DMS79 treated with DMSO at 0.1 percent for 48 hours (cell line): ENCODE results near the gene FIGN.

Source experiments
- DNase-seq: peaks from one replicate; lab custom pipeline; 2025; lab: John Stamatoyannopoulos, UW

FIGN gene

DNA sequence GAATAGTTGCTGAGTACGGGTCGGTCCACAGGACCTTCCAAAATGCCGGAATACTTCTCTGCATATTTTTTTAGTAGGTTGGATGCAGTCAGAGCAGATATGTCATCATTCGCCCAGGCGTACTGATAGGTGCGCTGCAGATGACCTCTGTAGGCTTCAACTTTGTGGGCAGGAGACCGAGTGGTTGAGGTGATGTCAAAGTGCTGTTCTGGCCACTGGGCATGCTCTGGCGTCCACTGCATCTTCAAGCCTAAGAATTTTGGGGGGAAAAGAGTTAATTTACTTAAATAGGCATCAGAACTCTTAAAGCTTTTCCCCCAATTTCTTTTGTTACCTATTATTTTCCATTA, 124.3 kb downstream of the FIGN start:
- DNase-seq, result no peak

DNA sequence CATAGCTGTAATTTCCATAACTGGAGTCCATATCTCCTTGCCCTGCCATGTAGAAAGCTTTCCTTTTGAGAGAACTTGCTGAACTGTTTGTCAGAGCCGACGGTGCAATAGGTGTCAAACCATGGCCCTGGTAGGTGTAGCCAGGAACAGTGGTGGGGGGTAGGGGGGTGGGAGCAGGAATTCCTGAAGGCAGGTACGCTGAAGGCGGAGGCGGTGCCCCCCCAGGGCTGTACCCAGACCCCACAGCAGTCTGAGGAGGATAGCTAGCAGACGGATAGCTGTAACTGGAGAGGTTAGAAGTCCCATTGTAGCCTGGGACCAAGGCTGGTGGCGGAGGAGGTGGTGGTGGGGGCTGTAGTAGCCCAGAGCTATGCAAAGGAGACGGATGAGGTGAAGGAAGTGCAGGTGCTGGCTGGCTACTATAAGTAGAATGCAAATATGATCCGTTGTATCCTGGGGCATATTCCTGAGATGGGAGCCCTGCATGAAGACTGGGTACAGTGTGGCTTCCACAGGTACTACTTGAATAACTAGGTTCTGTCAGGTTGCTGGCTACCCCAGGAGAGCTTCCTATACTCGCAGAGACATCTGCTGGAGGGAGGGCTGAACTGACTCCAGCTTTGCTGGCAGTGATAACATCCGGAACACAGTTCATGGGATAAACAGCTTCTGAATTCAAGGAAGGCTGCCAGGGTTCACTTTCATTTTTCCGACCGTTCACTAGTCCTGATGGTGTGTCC, 124.8 kb downstream of the FIGN start:
- no peak for DNase-seq

DNA sequence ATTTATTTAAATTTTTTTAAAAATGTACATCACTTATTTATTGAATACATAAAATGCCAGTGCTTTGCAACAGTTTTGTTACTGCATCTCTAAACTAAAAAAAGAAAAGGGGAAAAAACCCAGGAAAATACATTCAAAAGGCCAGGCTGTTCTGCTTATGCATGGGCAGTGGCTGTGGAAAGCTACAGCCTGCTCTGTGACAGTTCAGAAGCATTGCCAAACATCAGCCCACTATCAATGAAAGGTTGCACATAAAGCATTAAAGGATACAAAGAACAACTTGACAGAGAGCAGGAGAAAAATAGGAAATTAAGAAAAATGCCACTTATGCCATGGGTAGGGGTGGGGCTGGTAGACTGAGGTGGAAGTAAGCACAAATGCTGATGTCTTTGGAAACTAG, 128.2 kb downstream of the FIGN start:
- no peak for DNase-seq

DNA sequence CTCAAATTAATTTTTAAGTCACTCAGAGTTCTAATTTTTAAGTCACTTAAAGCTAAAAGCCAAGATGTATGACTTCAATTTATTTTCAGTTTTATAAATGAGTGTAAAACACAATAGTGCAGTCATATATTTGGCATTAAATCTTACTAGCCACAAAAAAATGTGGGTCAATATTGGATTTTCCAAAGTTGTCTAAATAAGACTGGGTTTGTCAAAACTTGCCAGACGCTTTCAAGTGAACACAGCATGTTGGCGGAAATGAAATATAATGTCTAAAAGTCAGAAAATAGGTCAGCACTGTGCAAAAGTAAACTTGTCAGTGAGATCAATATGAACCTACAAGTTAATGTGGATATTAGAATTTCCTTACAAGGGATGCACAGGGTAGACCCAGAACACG, 128.9 kb downstream of the FIGN start:
- DNase-seq, result no peak

DNA sequence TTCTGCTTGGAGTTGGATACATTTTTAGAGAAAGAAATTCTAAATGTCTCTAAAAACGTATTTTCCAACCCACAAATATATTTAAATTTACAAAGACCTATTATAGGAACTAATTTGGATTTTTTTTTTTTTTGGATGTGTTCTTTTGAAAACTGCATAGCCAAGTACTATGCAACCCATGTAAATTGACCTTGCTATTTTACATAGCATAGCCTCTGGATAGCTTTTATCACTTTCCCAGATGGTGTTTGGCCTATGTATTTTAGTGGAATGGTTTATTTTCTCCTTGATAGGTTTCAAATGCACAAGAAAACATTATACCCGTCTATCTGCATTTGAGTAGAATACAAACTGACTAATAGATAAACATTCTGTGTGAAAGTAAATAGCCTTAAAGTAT, 130.0 kb downstream of the FIGN start:
- no peak for DNase-seq

DNA sequence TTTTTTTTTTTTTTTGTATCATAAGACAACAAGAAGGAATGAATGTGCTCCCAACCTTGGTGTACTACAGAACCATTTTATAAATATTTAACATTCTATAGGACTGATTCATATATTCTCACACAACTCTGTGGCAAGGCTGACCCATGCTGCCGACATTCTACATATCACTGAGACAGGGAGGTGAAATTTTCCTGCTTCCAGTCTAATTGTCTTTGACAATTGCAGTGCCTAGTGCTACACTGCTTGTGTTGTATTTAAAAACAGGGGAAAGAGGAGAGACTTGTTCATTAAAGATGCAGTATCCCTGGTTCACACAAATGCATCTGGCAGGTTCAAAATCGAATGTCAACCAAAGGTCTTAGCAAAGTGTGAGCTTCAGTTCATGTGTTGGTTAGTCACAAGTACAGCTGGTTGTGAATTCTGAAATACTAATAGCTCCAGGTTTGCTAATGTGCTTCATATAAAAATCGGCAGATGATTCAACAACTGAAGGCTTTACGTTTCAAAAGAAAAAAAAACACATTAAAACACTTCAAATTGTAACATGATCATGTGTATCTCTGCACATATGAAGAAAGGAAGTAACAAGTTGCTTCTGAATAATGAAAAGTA, 130.8 kb downstream of the FIGN start:
- no peak for DNase-seq

DNA sequence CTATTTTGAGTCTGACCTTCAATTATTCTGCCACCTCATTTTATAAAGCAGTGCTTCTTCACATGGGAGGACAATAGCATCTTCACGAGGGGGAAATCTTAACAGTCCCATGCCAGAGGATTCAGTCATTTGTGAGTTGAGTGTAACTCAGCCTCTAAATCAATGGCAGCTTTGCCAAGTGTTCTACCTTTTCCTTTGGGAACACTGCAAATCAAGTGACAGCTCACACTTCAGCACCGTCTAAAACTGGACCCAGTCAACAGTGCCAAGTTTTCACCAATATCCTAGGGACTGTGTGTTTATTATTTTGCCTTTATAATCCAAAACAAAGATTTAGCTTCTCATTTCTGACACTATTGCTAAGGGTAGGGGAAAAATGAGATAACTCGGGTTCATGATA, 133.6 kb downstream of the FIGN start:
- DNase-seq, result no peak

DNA sequence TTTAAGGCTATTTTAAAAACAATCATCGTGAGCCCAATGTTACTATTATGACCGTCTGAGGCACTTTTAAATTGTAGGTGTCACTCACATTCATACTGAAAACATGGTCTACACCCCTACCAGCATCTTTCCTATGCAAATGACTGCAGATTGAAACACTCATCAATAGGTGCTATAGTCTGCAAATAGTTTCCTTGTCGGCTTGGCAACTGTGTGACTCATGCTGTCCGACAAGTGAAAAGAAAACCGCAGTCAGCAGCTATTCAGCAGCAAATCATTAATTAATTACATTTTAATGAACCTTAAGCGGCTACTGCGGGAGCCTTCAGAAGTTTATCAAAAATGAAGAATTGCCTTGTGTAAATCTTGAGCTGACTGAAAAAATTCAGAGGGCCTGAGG, 134.4 kb downstream of the FIGN start:
- no peak for DNase-seq

DNA sequence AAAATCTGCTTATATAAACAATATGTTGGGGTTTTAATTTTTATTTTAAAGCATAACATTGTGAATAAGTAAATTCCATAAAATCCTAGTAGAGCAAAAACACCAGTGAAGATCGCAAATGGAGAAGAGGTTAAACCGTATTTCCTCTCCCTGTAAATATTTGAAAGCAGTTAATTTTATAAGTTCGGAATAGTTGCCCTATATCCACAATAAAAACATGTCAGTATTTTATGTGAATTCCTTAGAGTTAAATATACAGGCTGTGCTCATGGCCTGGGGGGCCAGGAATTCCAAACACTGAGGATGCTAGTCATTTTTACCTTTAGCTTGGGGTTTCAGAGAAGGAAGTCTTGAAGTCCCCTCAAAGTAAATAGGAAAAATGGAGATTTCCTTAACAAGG, 135.0 kb downstream of the FIGN start:
- DNase-seq, result no peak

DNA sequence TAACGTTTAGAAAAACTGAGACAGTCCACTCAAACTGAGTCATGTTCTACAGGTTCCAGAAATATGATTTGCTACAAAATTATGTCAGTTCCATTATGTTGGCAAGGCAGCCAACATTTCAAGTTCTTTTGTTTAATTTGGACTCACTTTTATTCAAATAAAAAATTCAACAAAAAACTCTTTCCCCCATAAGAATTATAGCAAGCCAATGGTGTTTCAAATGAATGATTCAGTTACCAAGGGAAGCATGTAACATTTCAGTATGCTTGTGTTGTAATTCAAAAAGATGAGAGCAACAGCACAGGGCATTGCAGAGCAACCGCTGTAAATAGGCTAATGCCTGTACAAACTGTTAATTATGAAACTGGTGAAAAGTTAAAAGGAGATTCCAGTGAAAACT, 140.8 kb downstream of the FIGN start:
- DNase-seq, result no peak

DNA sequence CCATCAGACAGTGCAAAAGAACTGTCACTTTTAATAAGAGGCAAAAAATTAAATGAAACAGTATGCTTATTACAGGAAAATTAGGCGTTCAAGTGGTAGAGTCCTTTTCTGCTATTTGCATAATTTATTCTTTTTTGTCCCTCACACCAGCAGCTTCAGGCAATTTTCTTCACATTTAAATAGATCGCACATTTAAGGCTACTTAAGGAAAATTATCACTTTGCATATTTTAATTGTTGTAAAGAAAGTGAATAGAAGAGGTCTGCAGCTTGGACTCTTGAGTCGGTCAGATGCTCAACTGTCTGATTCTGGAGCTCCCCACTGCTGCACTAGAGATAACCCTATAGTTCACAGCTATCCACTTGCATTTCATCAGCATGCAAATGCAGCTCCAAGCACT, 141.3 kb downstream of the FIGN start:
- no peak for DNase-seq

DNA sequence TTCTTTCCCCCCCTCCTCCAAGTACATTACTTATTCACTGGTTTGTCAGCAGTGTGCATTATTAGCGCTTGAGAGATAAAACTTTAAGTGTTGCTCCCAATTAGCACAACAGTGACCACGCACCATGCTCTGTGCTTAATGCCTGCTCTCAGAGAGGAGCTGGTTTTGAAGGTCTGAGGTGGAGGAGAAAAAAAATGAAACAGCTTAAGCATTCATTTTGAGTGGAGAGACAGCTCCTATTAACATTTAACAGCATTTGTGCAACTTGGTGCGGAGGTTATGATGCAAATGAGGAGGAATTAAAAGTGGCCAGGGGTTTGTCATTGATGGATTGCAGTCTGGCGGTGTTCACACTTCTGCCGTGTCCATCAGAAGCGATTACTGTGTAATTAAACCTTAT, 141.8 kb downstream of the FIGN start:
- DNase-seq, result no peak

DNA sequence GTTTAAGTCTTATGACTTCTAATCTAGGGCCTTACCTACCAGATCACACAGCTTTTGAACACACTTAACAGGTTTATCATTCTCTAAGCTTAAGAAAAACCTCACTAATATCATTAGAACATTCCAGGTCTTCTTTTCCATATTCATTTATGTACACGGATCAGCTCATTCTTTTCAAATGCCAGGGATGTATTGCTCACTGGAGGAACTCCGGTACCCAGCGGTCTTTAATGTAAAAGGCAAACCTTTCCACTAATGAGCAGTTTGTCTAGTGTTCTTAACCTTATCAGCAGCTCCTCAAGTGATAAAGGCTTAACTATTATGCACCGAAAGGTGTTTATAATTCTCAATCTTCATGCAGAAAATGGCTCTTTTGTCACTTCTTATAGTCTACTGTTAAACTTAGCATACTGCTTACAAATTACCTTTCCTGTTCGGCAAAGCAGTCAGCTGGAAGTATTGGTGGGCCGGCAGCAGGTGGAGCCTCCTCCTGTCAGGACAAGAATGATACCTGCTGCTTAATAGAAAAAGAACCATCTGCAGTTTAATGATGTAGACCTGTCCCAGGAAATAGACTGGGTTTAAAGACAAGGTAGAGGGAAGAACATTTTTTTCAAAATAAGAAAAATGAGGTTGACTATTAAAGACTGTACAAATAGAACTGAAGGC, 142.7 kb downstream of the FIGN start:
- DNase-seq, result no peak

DNA sequence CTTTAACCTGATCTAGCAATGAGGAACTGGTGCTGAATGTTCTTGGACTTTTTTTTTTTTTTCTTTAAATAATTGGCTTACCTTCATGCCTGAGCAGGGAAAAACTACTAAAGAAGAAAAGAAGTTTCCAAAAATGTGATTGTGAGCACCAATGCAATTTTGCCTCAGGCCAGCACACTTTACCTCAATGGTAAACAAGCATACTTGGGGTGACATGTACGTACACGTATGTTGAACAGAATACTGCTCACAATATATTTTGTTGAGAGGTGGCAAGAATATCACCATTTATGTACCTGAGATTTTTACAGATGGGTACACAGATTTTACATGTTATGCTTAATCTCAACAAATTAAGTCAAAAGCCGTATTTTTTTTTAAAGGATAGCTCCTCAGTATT, 144.3 kb downstream of the FIGN start:
- no peak for DNase-seq

DNA sequence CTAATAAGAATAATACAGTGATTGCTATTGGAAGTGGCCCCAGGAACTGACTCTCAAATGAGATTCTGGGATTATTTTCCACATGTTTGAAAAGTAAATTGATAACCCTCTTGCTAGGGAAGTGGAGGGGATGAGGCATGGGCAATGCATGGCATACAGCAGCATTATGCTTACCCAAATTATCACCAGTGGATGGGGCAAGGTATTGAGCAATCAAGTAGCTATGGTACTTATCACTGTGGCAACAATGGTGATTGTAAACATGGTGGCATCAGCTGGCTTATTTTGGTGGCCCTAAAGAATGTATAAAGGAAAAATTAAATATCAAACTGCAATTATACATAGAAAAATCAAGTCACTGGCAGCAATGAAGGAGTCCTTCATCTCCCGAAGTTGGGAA, 155.1 kb downstream of the FIGN start:
- no peak for DNase-seq

DNA sequence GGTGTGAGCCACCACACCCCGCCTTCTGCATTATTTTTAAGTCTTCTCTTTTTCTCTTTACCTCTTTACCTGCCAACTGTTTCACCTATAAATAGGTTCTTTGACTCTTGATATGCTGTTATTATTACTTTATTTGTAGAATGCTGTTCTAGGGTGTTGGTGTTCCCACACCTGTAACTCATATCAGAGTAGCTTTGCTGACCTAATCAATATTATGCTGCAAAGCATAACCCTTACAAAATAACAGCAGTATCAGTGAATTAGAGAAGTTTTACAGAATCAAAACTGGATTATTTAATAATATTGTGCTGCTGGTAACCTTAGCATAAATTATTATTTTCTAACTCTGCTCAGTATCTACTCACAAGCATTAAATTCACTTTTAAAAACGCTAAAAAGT, 161.5 kb downstream of the FIGN start:
- no peak for DNase-seq

DNA sequence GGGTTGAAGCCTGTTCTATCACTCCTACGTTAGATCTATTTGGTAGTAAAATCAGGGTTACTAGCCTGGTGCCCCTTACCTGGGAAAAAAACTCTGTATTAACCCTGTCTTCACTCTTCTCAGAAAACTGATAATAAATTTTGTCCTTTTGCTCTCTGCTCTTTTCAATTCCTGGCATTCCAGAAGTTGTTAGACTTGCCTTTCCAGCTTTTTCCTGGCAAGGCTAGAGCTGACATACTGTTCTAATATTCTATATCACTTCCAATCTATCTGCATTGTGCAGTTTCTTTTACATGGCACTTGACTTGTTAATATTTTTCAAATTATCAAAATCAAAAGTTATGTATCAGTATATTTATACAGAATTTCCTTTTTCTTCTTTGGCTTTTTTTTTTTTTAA, 162.2 kb downstream of the FIGN start:
- DNase-seq, result no peak

DNA sequence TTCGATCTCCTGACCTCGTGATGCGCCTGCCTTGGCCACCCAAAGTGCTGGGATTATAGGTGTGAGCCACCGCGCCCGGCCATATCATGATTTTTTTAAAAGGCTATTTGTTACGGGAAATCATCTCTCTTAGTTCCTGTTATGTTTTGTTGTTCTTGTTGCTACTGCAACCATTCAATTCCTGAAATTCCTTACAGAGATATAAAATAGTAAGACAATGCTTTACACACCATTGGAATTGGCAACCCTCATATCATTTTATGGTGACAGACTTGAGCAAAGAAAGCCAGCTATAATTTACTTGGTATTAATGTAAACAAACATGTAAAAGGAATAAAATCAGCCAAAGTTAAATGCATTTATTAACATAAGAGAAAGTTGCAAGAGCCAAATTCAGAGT, 163.0 kb downstream of the FIGN start:
- DNase-seq, result no peak

DNA sequence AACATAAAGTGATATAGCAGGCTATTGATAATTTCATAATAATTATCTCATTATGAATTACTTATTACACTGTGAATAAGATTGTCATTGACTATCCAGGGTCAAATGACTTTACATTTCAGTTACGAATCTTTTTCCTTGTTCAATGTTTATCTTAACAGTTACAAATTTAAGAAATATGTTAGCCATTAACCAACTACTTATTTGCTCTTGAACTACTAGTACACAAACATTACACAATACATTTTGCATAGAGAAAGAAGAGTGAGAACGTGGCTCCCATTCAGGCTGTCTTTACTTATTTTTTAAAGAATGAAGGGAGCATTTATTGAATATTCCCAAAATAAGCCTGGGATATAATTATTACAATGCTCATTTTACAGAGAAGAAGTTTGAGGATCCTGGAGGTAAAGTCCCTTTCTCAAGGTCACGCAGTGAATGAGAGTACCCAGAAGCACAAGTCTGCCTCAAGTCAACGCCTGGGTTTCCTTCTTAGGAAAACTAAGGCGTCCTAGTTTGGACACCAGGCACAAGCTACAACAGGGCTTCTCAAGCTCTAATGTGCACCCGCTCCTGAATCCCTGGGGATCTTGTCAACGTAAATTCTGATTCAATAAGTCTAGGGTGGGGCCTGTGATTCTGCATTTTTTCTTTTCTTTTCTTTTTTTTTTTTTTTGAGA, 164.2 kb downstream of the FIGN start:
- DNase-seq, result no peak

DNA sequence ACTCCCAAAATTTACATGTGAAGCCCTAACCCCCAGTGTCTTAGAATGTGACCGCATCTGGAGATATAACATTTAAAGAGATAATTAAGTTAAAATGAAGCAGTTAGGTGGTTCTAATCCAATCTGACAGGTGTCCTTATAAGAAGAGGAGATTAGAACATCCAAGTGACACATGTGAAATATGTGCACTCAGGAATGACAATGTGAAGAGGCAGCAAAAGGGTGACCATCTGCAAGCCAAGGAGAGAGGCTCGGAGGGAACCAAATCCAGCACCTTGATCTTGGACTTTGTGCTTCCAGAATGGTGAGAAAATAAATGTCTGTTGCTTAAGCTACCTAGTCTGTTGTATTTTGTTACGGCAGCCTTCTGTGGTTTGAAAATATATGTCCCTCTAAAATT, 165.4 kb downstream of the FIGN start:
- no peak for DNase-seq

DNA sequence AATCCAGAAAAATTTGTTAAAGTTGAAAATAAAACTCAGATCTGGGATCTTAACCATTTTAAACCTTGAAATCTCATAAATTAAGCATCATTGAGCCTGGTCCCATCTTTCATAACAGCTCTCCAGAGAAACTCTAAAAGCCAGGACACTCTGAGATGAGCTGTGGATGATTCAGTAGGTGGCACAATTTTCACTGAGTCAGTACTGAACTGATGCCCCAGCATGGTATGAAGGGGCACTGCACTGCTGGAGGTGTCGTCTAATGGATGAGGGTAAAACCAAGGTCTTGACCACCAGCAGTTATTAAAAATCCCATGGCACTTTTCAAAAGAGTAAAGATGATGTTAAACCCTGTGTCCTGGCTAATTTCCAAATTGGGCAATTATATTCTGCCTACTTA, 170.6 kb downstream of the FIGN start:
- no peak for DNase-seq

DNA sequence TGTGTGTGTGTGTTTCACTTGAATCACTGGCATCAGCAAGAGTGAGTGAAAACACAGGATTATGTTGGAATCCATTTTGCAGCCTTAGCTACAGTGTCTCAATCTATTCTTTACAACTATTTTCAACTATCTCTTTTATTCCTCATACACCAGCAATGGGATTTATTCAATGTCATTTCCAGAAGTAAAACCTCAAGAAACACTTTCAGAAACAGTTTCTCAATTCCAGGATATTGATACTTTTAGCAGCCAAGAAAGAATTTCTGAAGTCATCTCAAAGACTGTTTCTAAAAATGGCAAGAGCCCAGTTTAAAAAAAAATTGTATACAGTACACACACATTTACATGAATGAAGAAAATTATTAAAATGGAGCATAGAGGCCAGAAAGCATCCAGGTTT, 171.6 kb downstream of the FIGN start:
- no peak for DNase-seq

DNA sequence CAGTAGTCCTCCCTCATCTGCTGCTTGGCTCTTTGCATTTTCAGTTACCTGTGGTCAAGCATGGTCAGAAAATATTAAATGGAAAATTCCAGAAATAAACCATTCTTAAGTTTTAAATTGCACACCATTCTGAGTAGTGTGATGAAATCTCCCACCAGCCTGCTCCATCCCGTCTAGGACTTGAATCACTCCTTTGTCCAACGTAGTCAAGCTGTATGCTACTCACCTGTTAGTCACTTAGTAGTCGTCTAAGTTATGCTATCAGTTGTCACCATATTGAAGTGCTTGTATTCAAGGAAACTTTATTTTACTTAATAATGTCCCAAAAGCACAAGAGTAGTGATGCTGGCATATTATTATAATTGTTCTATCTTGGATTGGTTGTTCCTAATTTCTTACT, 172.5 kb downstream of the FIGN start:
- no peak for DNase-seq
